ENCODE data around the gene XG.

The XG gene

DNA sequence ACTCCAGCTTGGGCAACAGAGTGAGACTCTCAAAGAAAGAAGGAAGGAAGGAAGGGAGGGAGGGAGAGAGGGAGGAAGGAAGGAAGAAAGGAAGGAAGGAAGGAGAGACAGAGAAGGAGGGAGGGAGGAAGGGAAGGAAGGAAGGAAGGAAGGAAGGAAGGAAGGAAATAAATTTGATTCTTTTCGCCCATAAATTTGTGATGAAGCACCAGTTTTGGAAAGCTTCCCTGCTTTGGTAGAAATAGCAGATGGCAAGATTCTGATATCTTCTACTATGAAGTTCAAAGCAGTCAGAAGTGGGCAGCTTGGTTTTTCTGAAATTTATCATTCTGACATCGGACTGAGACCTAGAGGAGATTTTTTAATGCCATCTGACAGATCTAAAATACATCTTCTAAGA lies 65.2 kb downstream of the XG start:
- no peaks in the 10 kb centered on the region for H3K27me3 ChIP-seq
- H3K36me3 ChIP-seq, result no peaks in the 10 kb centered on the region
- H3K27ac ChIP-seq, result no peak overlapping the region
- no peak overlapping the region for H3K9ac ChIP-seq
- no peak for TF ChIP-seq Cebpa-rat (IDR thresholded peaks at IDR 0.05)
- H3K4me1 ChIP-seq, result peaks cover 0 to 16% (median 6%) of the 10 kb centered on the region in 10 experiments; a peak in 13 of 20 replicates
- no peak overlapping the region for H3K4me3 ChIP-seq
- no peaks in the 10 kb centered on the region for H4K20me1 ChIP-seq
- no peaks in the 10 kb centered on the region for H3K9me3 ChIP-seq (replicated peaks in 1 of 11)
- peak overlapping the region in 2 of 11 experiments; percentile 19 to 32; a peak in 3 of 22 replicates for H3K4me2 ChIP-seq

DNA sequence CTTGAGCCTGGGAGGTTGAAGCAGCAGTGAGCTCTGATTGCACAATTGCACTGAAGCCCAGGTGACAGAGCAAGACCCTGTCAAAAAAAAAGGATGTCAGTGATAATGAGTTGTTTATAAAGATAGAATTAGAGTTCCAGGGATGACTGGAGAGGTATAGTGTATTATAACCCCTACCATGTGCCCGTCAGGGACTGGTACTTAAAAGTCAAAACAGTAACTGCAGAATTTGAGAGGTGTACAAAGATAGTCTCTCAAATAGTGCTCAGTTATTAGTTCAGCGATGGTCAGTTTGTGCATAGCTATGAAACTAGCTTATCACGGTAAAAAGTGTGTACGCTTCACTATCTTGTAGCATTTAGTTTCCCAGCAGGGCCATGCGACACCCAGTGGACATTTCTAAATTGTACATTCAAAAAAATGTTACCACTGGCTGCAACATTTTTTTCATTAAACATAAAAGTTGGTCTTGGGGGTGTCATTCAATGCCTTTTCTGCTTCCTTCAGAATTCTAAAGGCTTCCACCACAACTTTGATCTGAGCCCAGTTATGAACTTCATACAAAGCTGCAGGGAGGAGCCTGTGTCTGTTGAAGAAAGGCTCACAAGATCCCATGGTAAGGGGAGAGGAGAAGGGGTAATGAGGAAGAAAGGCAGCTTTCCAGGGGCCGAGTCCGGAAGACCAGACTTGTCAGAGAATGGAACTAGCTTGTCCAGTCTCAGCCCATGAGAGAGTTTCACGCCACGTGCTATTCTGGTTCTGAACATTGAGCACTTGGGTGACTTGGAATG lies 67.7 kb downstream of the XG start:
- Histone ChIP-seq H3K4me2 (no peak overlapping the region), H4K20me1 (no peaks in the 10 kb centered on the region), H3K4me1 (peaks cover 0 to 9% (median 2%) of the 10 kb centered on the region in 10 experiments; a peak in 7 of 20 replicates), H3K27ac (no peak overlapping the region), H3K27me3 (no peaks in the 10 kb centered on the region), H3K9me3 (replicated peaks in 1 of 11) (no peaks in the 10 kb centered on the region), H3K36me3 (no peaks in the 10 kb centered on the region), H3K9ac (no peak overlapping the region), H3K4me3 (no peak overlapping the region)
- no peak for TF ChIP-seq Cebpa-rat (IDR thresholded peaks at IDR 0.05)

DNA sequence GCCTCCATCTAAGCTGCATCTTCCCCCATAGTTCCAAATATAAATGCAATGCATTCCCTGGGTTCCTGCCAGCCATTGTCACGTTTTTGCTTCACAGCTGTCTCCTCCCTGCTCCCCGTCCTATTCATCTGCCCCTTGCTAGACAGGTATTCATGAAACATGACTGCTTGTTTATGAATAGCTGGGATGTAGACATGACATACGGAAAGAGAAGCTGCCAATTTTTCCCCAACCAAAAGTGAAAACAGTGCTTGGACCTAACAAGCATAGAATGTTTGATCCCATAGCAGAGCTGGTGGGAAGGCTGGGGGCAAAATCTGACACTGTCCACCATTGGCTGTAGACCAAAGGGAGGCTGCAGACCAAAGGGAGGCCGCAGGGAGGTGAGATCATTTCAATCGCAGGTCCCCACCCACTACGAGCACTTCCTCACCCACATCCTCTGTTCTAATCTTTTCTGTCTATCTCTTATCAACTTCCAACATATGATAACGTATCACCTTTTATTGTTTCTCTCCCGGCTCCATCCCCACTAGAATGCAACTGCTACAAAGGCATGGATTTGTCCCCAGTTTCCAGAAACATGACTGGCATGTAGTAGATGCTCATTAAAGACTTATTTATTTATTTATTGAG lies 68.4 kb downstream of the XG start:
- no peak overlapping the region for H3K4me3 ChIP-seq
- no peaks in the 10 kb centered on the region for H3K27me3 ChIP-seq
- no peak overlapping the region for H3K27ac ChIP-seq
- no peak overlapping the region for H3K9ac ChIP-seq
- no peaks in the 10 kb centered on the region for H3K36me3 ChIP-seq
- no peaks in the 10 kb centered on the region for H3K9me3 ChIP-seq (replicated peaks in 1 of 11)
- H3K4me2 ChIP-seq, result no peak overlapping the region
- peaks cover 0 to 9% (median 2%) of the 10 kb centered on the region in 10 experiments; a peak in 7 of 20 replicates for H3K4me1 ChIP-seq
- H4K20me1 ChIP-seq, result no peaks in the 10 kb centered on the region
- TF ChIP-seq Cebpa-rat (IDR thresholded peaks at IDR 0.05), result no peak

DNA sequence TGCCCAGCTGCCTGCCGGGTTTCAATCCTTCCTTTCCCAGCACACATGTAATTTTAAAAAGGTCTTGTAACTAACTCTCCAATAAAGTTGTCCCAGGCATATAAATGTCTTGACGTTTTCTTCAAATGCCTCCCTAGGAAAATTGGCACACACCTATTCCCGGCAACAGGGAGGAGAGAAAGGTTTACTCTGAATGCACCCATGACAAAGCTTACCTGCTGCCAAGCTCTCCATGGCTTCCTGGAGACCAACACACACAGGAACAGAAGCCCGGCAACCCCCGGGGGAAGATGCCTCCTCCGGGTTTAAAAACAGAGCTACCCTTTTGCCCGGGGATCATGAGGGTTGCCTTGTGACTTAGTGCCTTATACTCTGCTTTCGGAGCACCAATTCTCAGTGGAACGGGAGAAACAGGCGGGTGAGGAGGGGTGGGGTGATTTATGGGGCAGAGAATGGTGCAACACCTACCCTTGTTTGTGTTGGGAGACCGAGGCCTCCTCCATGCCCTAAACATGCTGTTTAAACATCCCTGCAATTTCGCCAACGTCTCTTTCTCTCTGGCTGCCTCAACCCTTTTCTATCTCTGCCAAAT lies 72.1 kb downstream of the XG start:
- H3K36me3 ChIP-seq, result no peaks in the 10 kb centered on the region
- H3K9me3 ChIP-seq (replicated peaks in 1 of 11), result 0 out of 22 replicates have a peak, but pooled peaks cover 0 to 4% (median 0%) of the 10 kb centered on the region in 11 experiments
- H3K27me3 ChIP-seq, result no peaks in the 10 kb centered on the region
- no peak for TF ChIP-seq Cebpa-rat (IDR thresholded peaks at IDR 0.05)
- H3K4me1 ChIP-seq, result peaks cover 0 to 3% (median 0%) of the 10 kb centered on the region in 10 experiments; a peak in 2 of 20 replicates
- no peak overlapping the region for H3K9ac ChIP-seq
- H3K27ac ChIP-seq, result no peak overlapping the region
- H3K4me3 ChIP-seq, result no peak overlapping the region
- H4K20me1 ChIP-seq, result no peaks in the 10 kb centered on the region
- H3K4me2 ChIP-seq, result no peak overlapping the region

DNA sequence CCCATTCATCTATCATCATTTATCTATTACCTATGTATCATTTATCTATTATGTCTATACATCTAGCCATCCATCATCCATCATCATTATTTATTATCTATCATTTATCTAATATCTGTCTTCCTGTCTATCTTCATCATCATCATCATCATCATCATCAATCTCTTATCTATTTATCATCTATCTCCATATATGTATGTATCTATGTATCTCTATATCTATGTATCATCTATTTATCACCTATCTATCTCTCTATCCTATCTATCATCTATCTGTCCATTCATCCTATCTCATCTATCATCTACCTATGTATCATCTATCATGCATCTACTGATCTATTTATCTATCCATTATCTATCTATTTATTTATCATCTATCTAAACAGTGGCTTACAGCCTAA lies 73.0 kb downstream of the XG start:
- 0 out of 22 replicates have a peak, but pooled peaks cover 0 to 4% (median 0%) of the 10 kb centered on the region in 11 experiments for H3K9me3 ChIP-seq (replicated peaks in 1 of 11)
- no peak overlapping the region for H3K27ac ChIP-seq
- H3K4me1 ChIP-seq, result peaks cover 0 to 6% (median 0%) of the 10 kb centered on the region in 10 experiments; a peak in 5 of 20 replicates
- H3K4me3 ChIP-seq, result no peak overlapping the region
- no peaks in the 10 kb centered on the region for H3K27me3 ChIP-seq
- H3K36me3 ChIP-seq, result no peaks in the 10 kb centered on the region
- no peak for TF ChIP-seq Cebpa-rat (IDR thresholded peaks at IDR 0.05)
- H4K20me1 ChIP-seq, result no peaks in the 10 kb centered on the region
- H3K4me2 ChIP-seq, result no peak overlapping the region
- H3K9ac ChIP-seq, result no peak overlapping the region

DNA sequence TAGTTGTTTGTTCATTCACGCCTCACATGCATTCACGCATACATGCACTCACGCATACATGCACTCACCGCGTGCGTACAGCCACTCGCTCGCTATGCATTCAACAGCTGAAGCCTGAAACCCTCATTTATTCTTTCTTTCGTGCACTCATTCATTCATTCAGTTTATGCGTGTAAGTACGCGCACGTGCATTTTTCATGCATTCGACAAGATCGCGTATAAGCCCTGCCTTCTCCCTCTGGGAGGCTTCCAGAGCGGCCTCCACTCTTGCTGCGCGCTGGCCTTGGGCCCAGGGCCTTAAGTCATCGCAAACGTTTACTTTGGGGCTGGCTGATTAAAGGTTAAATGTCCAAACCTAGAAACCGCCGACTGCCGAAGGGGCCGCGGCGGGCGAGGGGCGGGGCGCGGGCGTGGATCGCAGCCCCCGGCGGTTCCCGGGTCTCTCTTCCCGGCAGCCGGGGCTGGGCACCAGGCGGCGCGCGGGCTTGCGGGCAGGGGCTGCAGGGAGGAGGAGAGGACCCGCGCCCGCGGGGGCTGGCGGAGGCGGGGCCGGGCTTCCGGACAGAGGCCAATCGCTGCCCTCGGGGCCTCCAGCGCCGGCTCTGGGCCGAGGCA lies 76.6 kb downstream of the XG start, which contains the start of gene GYG2:
Gene GYG2 (plus strand): TSS at position 587 of the 615 bp plus-strand sequence. CDS start 1,259 bp downstream, outside the sequence.
- Histone ChIP-seq H3K27me3 (no peaks in the 10 kb centered on the region), H3K4me1 (peaks cover 0 to 7% (median 0%) of the 10 kb centered on the region in 10 experiments; a peak in 5 of 20 replicates), H3K4me2 (peak within 1 kb of the TSS; percentile 48 to 66 (median 57)), H3K27ac (peak within 1 kb of the TSS in 2 of 11 experiments; percentile 22 to 32; a peak in 2 of 22 replicates), H3K9ac (peak within 1 kb of the TSS in 10 of 11 experiments; percentile 2 to 62 (median 56); a peak in 16 of 22 replicates), H3K36me3 (no peaks in the 10 kb centered on the region), H3K9me3 (replicated peaks in 1 of 11) (0 out of 22 replicates have a peak, but pooled peaks cover 0 to 4% (median 0%) of the 10 kb centered on the region in 11 experiments), H3K4me3 (peak within 1 kb of the TSS; percentile 43 to 69 (median 56)), H4K20me1 (no peaks in the 10 kb centered on the region)
- no peak for TF ChIP-seq Cebpa-rat (IDR thresholded peaks at IDR 0.05)

DNA sequence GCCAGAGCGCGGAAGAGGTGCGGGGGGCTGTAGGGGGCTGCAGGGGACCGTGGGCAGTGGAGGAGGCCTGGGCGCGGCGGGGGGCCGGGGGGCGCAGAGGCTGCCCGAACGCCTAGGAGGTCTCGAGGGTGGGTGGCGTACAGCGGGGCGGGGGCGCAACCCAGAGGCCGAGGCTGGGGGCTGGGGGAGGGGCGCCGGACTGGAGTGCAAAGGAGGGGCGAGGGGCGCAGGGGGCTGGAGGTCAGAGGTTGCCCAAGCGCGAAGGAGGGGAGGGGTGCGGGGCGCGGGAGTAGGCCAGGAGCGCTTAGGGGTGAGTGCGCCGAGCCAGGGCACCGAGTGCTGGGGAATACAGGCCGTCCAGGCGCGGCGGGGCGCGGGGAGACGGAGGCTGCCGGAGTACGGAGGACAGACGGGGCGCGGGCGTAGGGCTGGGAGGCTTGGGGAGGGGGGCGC lies 77.1 kb downstream of the XG start:
- no peaks in the 10 kb centered on the region; a peak in 1 of 22 replicates for H3K36me3 ChIP-seq
- no peaks in the 10 kb centered on the region for H4K20me1 ChIP-seq
- peak overlapping the region; percentile 43 to 69 (median 56) for H3K4me3 ChIP-seq
- H3K9ac ChIP-seq, result peak overlapping the region in 10 of 11 experiments; percentile 2 to 62 (median 56); a peak in 16 of 22 replicates
- TF ChIP-seq Cebpa-rat (IDR thresholded peaks at IDR 0.05), result no peak
- H3K4me1 ChIP-seq, result peaks cover 0 to 7% (median 0%) of the 10 kb centered on the region in 10 experiments; a peak in 5 of 20 replicates
- H3K27me3 ChIP-seq, result no peaks in the 10 kb centered on the region
- peak overlapping the region in 2 of 11 experiments; percentile 22 to 32; a peak in 2 of 22 replicates for H3K27ac ChIP-seq
- peak overlapping the region; percentile 48 to 66 (median 57) for H3K4me2 ChIP-seq
- peaks cover 0 to 4% (median 0%) of the 10 kb centered on the region in 11 experiments; a peak in 2 of 22 replicates for H3K9me3 ChIP-seq (replicated peaks in 1 of 11)

DNA sequence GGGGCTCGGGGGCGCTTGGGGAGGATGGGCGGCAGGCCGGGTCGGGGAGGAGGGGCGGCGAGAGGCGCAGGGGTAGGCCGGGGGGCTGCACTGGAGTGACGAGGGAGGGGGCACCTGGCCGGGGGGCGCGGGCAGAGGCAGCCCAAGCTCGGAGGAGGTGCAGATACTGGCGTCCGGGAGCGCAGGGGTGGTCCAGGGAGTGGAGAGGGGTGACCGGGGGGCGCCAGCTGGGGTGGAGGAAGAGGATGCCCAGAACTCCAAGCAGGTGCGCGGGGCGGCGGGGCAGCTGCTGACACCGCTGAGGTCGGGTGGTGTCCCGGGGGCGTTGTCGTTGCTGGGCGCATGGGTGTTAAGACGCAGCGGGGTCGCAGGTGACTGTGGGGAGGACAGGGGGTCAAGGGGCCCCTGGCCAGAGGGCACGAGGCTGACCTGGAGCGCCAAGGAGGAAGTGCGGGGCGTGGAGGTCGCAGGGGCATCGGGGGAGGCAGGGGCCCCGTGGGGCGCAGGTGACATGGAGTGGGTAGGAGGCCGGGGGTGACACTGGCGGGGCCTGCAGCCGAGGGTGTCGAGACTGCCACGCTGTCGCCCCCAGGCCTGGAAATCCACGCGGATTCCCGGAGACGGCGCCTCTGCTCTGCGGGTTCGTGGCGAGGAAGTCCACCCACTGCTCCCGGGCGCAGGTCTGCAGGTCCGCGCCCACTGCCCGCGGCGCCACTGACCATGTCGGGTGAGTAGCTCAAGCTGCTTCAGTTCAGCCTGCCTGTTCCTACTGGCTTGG lies 77.8 kb downstream of the XG start:
- Histone ChIP-seq H3K4me2 (peak overlapping the region; percentile 35 to 57 (median 46); a peak in 18 of 22 replicates), H3K36me3 (no peaks in the 10 kb centered on the region; a peak in 1 of 22 replicates), H3K9ac (peak overlapping the region in 7 of 11 experiments; percentile 11 to 62 (median 55); a peak in 5 of 22 replicates), H3K27ac (no peak overlapping the region), H3K9me3 (replicated peaks in 1 of 11) (peaks cover 0 to 11% (median 3%) of the 10 kb centered on the region in 11 experiments; a peak in 9 of 22 replicates), H3K4me1 (peaks cover 0 to 7% (median 0%) of the 10 kb centered on the region in 10 experiments; a peak in 5 of 20 replicates), H3K27me3 (no peaks in the 10 kb centered on the region), H4K20me1 (no peaks in the 10 kb centered on the region), H3K4me3 (peak overlapping the region; percentile 43 to 69 (median 56); a peak in 17 of 20 replicates)
- TF ChIP-seq Cebpa-rat (IDR thresholded peaks at IDR 0.05), result no peak

Measured in BLaER1 treated with 17β-estradiol and CSF1 and Interleukin-3, amounts not matched to agents 10 nM and 100 nM (cell line).